ENCODE results near the gene OVCH2. TPM values are rescaled to one million over a fixed set of nuclear protein-coding genes. Genes with fewer than 3 reads are reported as not detected.

The OVCH2 gene
- total and polyA plus RNA-seq, 4 donors: 0.06 to 21.1 (median 2.1) TPM

DNA sequence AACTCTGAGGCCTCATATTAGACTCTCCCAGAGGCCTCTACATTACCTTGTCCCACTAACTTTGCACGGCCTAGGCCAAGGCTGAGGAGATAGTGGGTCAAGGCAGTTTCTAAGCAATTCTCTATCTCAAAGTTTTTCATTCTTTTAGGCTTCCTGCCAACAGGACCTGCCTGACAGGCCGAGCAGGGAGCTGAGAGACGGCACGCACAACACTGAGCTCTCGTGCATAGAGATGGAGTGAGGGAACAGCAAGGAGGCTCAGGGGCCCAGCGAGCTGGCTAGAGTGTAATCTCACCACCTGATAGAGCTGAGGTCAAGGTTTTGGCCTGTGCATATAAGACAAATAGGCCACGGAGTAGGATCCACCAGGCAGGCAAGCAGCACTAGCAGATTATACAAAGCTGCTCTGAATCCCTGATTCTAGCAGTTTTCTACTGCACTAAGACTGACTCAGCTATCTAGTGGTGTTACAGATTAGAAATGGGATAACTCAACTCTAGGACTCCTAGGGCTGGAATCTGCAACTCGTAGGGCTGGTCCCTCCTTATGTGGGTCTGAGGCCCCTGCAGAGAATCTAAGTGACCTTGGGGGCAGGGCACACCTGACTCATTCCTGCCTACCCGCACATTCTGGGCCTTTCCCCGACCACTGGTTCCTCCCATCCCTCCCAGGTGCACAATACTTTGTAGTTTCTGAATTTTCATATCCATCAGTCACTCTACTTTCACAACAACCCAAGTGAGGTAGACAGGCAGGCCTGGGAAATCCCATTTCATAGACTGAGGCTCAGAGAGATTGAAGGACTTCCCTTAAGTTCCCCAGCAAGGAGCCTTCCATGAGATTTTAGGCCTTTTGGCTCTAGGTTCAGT, 34.7 kb downstream of the OVCH2 start:
- Histone ChIP-seq H3K9me3 (ENCODE audit: control insufficient read depth in 4 of 4, insufficient read depth in 3 of 4, low read length in 3 of 4) (no peaks in the 10 kb centered on the region), H3K27ac (ENCODE audit: low read depth in 1 of 2, low read length in 1 of 2) (no peak overlapping the region), H3K4me3 (no peak overlapping the region), H3K36me3 (ENCODE audit: control insufficient read depth in 4 of 4, insufficient read depth in 4 of 4, low read length in 4 of 4) (peaks cover 0 to 7% (median 0%) of the 10 kb centered on the region in 4 donors), H3K27me3 (ENCODE audit: control insufficient read depth in 3 of 3, insufficient read depth in 3 of 3, low read length in 2 of 3) (peaks cover 0 to 9% (median 4%) of the 10 kb centered on the region in 3 donors), H3K9ac (ENCODE audit: insufficient read depth in 1 of 2, low read length in 2 of 2) (no peak overlapping the region), H3K4me1 (ENCODE audit: control insufficient read depth in 5 of 5, insufficient read depth in 5 of 5, low read length in 5 of 5) (peaks cover 0 to 16% (median 7%) of the 10 kb centered on the region in 5 donors)
- WGBS, 2 donors: 75 to 84% methylated on average over 10 of the region's 10 CpGs
- TF ChIP-seq, protein P1, sequence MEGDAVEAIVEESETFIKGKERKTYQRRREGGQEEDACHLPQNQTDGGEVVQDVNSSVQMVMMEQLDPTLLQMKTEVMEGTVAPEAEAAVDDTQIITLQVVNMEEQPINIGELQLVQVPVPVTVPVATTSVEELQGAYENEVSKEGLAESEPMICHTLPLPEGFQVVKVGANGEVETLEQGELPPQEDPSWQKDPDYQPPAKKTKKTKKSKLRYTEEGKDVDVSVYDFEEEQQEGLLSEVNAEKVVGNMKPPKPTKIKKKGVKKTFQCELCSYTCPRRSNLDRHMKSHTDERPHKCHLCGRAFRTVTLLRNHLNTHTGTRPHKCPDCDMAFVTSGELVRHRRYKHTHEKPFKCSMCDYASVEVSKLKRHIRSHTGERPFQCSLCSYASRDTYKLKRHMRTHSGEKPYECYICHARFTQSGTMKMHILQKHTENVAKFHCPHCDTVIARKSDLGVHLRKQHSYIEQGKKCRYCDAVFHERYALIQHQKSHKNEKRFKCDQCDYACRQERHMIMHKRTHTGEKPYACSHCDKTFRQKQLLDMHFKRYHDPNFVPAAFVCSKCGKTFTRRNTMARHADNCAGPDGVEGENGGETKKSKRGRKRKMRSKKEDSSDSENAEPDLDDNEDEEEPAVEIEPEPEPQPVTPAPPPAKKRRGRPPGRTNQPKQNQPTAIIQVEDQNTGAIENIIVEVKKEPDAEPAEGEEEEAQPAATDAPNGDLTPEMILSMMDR (IDR thresholded peaks at IDR 0.05; ENCODE audit: control extremely low read depth, extremely low read depth): no peak
- peak; percentile 45 to 73 (median 52) for DNase-seq
- no peak for ATAC-seq (ENCODE audit: insufficient read depth, low FRiP score)

DNA sequence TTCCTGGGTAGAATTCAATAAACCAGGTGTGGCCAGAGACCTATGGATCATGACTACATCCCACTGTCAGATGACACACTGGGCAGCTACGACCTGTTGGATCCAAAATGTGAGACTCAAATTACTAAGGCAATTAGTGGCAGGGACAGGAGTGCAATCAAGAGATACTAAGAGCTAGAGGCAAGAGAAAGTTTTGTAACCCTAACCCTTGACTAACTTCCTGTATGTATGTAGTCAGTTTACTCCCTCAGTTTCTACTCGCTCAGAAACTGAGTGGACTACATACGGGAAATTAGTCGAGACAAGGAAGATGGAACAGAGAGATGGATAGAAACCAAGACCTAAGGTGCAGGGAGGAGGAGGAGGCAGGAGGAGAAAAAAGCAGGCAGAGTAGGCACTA, 35.6 kb downstream of the OVCH2 start:
- TF ChIP-seq, protein P1 (IDR thresholded peaks at IDR 0.05; ENCODE audit: control extremely low read depth, extremely low read depth): no peak
- WGBS, 2 donors: 30 to 56% methylated on average over 4 of the region's 4 CpGs
- ATAC-seq (ENCODE audit: insufficient read depth, low FRiP score): no peak

DNA sequence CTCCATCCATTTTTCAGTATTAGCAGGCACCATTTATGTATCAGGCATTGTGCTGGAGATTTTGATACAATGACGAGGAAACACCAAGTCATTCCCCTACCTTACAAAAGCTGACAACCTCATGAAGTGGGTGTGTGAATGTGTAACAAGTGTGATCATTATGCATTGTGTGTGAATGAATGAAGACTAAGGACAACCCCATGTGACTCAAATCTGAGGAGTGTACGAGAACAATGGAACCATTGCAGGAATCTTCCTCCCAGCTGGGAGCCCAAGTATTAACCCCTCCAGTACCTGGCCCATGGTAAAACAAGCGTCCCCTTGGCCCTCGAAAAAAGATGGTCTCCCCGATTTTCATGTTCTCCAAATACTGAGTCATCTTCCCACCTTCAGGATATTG, 37.4 kb downstream of the OVCH2 start:
- H3K27me3 ChIP-seq (ENCODE audit: control insufficient read depth in 3 of 3, insufficient read depth in 3 of 3, low read length in 2 of 3): no peaks in the 10 kb centered on the region
- H3K9me3 ChIP-seq (ENCODE audit: control insufficient read depth in 4 of 4, insufficient read depth in 3 of 4, low read length in 3 of 4): no peaks in the 10 kb centered on the region
- ATAC-seq (ENCODE audit: insufficient read depth, low FRiP score) (no peak), DNase-seq (no peak)
- 78 to 81% methylated on average over 5 of the region's 5 CpGs for WGBS, 2 donors
- peaks cover 0 to 7% (median 4%) of the 10 kb centered on the region in 4 donors for H3K36me3 ChIP-seq (ENCODE audit: control insufficient read depth in 4 of 4, insufficient read depth in 4 of 4, low read length in 4 of 4)
- no peak overlapping the region for H3K9ac ChIP-seq (ENCODE audit: insufficient read depth in 1 of 2, low read length in 2 of 2)
- H3K4me1 ChIP-seq (ENCODE audit: control insufficient read depth in 5 of 5, insufficient read depth in 5 of 5, low read length in 5 of 5): peaks cover 0 to 16% (median 7%) of the 10 kb centered on the region in 5 donors
- no peak overlapping the region for H3K27ac ChIP-seq (ENCODE audit: low read depth in 1 of 2, low read length in 1 of 2)
- no peak overlapping the region for H3K4me3 ChIP-seq
- TF ChIP-seq, protein P1 (IDR thresholded peaks at IDR 0.05; ENCODE audit: control extremely low read depth, extremely low read depth): no peak

More for the DNA sequence above, 35.6 kb downstream of the OVCH2 start:
- no peak overlapping the region for H3K27ac ChIP-seq (ENCODE audit: low read depth in 1 of 2, low read length in 1 of 2)
- H3K4me1 ChIP-seq (ENCODE audit: control insufficient read depth in 5 of 5, insufficient read depth in 5 of 5, low read length in 5 of 5): peaks cover 0 to 16% (median 7%) of the 10 kb centered on the region in 5 donors
- H3K36me3 ChIP-seq (ENCODE audit: control insufficient read depth in 4 of 4, insufficient read depth in 4 of 4, low read length in 4 of 4): peaks cover 0 to 7% (median 0%) of the 10 kb centered on the region in 4 donors
- no peak overlapping the region for H3K4me3 ChIP-seq
- H3K9ac ChIP-seq (ENCODE audit: insufficient read depth in 1 of 2, low read length in 2 of 2): no peak overlapping the region
- H3K27me3 ChIP-seq (ENCODE audit: control insufficient read depth in 3 of 3, insufficient read depth in 3 of 3, low read length in 2 of 3): peaks cover 0 to 9% (median 4%) of the 10 kb centered on the region in 3 donors
- no peak for DNase-seq
- H3K9me3 ChIP-seq (ENCODE audit: control insufficient read depth in 4 of 4, insufficient read depth in 3 of 4, low read length in 3 of 4): no peaks in the 10 kb centered on the region

All from lung (tissue), 12 donors.